GM19035 (cell line): ENCODE measurements around the gene RBX1.
"Not testable (repeated sequence)": the region's sequence is repeated elsewhere in the genome, so short reads cannot be mapped to it uniquely, and the experiment has no call there.

Experiments used
- ATAC-seq: cut with Tn5 transposase; IDR thresholded peaks from one replicate; pipeline ENCODE4 v1.9.1; 2021; ENCODE audit not compliant: unreplicated experiment

Gene RBX1

GRCh38 chr22:40950962-40951794, at the start of gene RBX1:
RBX1 (plus strand) TSS chr22:40951378; CDS start chr22:40951399, 21 bp downstream.
- ATAC-seq, result peak; percentile 77

GRCh38 chr22:40904101-40904500, 47.1 kb upstream of the RBX1 start:
- ATAC-seq, result no peak

GRCh38 chr22:40908895-40909294, 42.3 kb upstream of the RBX1 start:
- no peak for ATAC-seq

GRCh38 chr22:40911772-40912171, 39.4 kb upstream of the RBX1 start:
- ATAC-seq, result no peak

GRCh38 chr22:40912987-40913386, 38.2 kb upstream of the RBX1 start:
- ATAC-seq, result not testable (repeated sequence)

- no peak for ATAC-seq
These were observed 31.7 kb upstream of the RBX1 start for GRCh38 chr22:40919446-40919845.

GRCh38 chr22:40920526-40920925, 30.7 kb upstream of the RBX1 start:
- ATAC-seq, result no peak

GRCh38 chr22:40922484-40923303, 28.5 kb upstream of the RBX1 start:
- ATAC-seq, result no peak

GRCh38 chr22:40928657-40929056, 22.5 kb upstream of the RBX1 start:
- no peak for ATAC-seq

GRCh38 chr22:40932396-40932795, 18.8 kb upstream of the RBX1 start:
- ATAC-seq, result no peak

- ATAC-seq, result no peak
These were observed 12.0 kb upstream of the RBX1 start for GRCh38 chr22:40939202-40939601.

- ATAC-seq, result no peak
These were observed 822 bp downstream of the RBX1 start for GRCh38 chr22:40951795-40952605.

- ATAC-seq, result no peak
These were observed 2.3 kb downstream of the RBX1 start for GRCh38 chr22:40953471-40953870.

- no peak for ATAC-seq
These were observed 2.9 kb downstream of the RBX1 start for GRCh38 chr22:40954113-40954512.

- no peak for ATAC-seq
These were observed 4.4 kb downstream of the RBX1 start for GRCh38 chr22:40955571-40955970.

- ATAC-seq, result no peak
These were observed 6.4 kb downstream of the RBX1 start for GRCh38 chr22:40957601-40958000.

GRCh38 chr22:40958299-40958698, 7.1 kb downstream of the RBX1 start:
- no peak for ATAC-seq

- no peak for ATAC-seq
These were observed 9.0 kb downstream of the RBX1 start for GRCh38 chr22:40960145-40960544.

- ATAC-seq, result no peak
These were observed 15.0 kb downstream of the RBX1 start for GRCh38 chr22:40965936-40966725.

GRCh38 chr22:40966726-40967085, 15.5 kb downstream of the RBX1 start:
- ATAC-seq, result no peak
